Adrenal gland (tissue), 5 donors: Measurements from ENCODE around the gene EIF2S2.

Source experiments
- CTCF ChIP-seq, 6 experiments: fragments of 450-650 bp in 4 of 6; fragments of 200-600 bp in 2 of 6; sonication (generic) in 1 of 6; IDR thresholded peaks; 1 replicate in 5 of 6; 2 replicates in 1 of 6; pipeline versions ENCODE4 v1.5.1 to v1.8.0; 2016 to 2021; ENCODE audit warnings: antibody characterized with exemption in 6 of 6, mild to moderate bottlenecking in 2 of 6, moderate library complexity in 1 of 6
- POLR2A ChIP-seq, 2 donors: fragments of 450-650 bp; IDR thresholded peaks; one replicate each; pipeline ENCODE4 v1.6.1; 2017; ENCODE audit warnings: antibody characterized with exemption in 2 of 2, mild to moderate bottlenecking in 2 of 2, moderate library complexity in 1 of 2
- donor health status: DM: no; HTN: no; CAD: no.

GRCh38 chr20:34047010-34047687, 64.9 kb downstream of the EIF2S2 start:
- TF ChIP-seq POLR2A (IDR thresholded peaks at IDR 0.05) (no peak), CTCF (IDR thresholded peaks at IDR 0.05) (no peak)
